GM21390 (cell line): ENCODE data around the gene HOXD9.

ENCODE experiments used
- ATAC-seq: cut with Tn5 transposase; IDR thresholded peaks from one replicate; pipeline ENCODE4 v1.9.1; 2021; ENCODE audit not compliant: unreplicated experiment

The HOXD9 gene

DNA sequence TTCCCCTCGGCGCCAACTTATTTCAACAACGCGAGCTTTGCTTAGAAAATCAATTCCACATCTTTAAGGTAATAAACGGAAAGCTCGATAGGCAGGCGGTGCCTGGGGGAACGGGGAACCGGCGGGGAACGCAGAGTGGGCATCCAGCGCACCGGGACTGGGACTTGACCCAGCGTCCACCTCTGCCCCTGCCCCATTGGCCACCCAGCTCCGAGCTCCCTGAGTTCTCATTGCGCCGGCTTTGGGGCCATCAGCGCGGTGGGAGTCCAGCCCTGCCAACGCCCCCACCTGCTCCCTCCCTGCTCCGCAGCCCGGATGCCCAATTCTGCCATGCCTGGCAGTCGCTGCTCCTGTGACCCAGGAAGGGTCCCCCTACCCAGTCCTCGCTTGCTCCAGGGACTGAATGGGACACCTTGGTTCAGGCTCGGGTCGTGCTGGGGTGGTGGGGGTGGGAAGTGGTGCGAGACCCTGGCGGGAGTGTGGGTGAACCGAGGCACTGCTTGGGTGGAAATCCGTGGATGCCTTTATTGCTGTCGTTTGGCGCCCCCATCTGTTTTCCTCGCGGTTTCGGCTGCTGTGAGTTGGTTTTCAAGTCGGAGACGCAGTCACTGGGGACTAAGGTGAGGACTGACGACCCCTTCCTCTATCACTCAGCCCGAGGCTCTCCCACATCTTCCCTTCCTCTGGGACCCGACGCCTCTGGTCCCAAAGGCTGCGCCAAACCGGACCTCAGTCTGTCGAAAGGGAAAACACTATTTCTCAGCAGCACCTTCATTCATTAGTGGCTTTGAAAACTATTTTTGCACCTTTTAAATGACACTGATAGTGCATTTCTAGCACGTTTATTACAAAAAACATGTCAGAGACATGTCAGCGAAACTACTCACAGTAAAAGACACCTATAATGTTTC lies 36.4 kb upstream of the HOXD9 start:
- ATAC-seq: no peak

DNA sequence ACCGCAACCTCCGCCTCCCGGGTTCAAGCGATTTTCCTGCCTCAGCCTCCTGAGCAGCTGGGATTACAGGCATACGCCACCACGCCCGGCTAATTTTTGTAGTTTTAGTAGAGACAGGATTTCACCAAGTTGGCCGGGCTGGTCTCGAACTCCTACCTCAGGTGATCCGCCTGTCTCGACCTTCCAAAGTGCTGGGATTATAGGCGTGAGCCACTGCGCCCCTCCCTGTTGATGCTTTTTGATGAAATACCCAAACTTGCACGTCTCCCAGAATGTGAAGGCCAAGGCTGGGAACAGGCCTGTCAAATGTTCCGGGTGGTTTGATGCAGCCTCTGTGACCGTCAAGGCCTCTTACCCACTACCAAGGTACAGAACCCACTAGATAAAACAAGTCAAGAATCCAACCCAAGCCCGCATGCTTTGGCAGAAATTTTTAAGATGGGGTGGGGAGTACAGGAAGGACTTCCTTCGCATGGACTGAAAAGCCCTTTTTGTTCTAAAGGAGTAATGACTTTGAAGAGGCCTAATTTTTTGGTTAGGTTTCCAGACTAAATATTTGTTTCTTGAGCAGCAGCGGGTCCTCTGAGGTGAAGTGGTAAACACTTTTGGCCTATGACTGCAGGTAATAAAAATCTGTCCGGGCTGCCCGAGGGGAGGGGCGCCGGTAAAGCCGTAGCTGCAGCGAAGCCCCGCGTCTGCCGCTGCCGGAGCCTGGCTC lies 35.0 kb upstream of the HOXD9 start:
- ATAC-seq: no peak

DNA sequence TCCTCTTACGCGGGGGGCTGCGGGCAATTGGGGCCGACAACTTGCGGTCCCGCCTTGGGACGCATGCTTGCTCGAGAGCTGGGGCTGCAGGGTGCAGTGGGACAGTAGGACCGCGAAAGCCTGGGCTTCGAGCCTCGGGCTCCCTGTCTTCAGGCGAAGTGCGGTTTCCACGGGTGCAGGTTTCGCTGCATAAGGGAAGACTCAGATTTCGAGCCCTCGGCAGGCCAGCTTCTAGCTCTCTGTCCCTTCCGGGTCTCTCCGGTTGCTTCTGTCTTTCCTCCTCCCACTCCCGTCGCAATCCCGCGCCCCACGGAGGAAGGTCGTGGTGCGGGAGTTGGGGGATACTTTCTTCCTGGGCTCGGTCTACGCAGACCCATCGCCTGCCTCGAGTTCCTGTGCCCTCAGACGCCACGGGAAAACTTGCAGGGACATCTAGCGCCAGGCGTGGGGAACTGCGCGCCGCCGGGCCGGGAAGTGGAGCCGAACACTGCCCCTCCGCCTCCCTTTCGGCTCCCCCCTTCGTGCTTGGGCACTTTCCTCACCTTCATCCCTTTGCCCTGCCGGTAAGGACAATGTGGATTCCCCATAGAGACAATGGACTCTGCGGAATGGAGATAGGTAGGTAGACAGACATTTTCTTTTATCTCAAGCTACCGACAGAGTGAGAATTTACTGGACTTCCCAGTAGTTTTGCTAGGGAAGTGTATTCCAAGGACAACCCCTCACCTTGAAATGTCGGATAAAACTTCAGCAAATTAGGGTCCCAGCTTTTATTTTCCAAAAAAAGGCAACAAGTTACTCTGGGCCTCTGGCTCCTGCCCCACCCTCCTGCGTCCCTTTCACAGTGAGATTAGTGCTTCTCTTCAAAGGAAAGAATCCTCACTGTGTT lies 34.2 kb upstream of the HOXD9 start:
- ATAC-seq: peak; percentile 65

DNA sequence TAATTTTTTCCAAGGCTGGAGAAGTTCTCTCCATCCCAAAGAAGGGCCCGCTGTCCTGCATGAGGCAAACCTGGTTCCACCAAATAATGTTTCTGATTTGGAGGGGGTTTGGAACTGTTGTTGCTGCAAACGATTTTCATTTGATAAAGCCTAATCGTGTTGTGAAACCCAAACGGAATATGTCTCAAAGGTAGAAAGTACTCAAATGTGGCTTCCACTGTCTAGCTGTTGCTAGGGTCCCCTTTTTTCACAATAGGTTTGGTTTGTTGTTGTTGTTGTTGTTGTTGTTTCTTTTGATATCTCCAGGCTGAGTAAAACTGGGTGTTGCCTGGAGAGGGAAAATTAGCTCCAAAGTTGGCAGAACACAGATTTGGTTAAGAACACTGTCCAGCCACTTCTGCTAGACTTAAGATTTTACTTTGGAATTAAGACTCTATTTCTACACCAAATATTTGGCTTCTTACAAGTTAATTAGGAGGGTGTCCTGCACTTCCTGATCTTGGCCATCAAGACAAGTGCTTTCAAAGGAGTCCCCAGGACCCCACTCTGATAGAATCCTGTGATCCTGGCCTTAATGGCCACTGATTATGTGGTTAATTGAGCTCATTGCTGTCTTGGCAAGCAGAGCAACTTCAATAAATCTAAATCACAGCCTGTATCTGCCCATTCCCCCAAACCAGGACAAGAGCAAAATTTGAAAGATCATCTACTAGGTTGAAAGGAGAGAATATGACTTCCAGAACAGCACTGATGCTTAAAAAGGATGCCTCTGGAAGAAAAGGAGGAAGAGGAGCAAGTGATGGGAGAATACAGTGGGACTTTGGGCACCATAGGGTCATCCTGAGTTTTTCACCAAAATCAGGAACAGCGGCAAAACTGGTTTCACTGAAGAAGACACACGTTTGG lies 33.3 kb upstream of the HOXD9 start:
- no peak for ATAC-seq

DNA sequence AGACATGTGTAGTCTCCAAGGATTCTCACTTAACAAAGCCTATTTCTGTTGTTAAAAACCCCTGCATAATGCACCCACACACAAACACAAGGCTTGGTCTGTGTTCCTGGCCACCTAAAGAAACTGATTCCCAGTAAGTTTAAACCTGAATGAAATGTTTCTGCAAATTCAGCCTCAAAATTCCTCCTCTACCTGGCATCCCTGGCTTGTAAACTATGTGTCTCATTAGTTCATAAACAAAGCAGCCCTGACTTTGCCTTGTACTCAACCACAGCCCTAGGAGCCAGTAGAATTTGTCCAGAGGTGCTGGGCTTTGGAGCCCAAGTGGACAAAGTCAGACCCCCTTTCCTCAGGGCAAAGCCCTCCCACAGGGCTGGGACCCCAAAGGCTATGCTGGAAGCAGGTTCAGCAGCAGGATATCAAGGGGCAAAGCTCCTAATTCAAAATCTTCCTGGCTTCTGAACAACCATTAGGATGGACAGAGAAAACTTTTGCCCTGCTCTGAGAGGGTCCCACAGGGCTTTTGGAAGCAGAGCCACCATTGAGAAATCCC lies 32.6 kb upstream of the HOXD9 start:
- ATAC-seq: no peak

DNA sequence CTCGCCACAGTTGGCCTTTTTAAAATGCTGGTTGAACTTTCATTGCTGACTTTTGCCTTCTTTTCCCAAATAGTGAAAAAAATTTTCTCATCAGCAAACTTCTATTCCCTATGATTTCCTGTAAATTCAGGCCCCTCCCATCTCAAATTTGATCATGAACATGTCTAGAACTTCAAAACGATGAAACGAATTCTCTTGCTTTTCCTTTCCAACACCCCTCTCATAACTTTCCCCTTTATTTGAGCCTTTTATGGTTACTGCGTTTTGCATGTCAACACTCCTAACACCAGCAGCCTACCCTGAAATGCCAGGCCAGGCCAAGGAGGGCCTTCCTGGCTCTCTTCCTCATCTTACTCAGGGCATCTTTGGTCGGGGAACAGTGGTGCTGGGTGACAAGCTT lies 31.7 kb upstream of the HOXD9 start:
- no peak for ATAC-seq

DNA sequence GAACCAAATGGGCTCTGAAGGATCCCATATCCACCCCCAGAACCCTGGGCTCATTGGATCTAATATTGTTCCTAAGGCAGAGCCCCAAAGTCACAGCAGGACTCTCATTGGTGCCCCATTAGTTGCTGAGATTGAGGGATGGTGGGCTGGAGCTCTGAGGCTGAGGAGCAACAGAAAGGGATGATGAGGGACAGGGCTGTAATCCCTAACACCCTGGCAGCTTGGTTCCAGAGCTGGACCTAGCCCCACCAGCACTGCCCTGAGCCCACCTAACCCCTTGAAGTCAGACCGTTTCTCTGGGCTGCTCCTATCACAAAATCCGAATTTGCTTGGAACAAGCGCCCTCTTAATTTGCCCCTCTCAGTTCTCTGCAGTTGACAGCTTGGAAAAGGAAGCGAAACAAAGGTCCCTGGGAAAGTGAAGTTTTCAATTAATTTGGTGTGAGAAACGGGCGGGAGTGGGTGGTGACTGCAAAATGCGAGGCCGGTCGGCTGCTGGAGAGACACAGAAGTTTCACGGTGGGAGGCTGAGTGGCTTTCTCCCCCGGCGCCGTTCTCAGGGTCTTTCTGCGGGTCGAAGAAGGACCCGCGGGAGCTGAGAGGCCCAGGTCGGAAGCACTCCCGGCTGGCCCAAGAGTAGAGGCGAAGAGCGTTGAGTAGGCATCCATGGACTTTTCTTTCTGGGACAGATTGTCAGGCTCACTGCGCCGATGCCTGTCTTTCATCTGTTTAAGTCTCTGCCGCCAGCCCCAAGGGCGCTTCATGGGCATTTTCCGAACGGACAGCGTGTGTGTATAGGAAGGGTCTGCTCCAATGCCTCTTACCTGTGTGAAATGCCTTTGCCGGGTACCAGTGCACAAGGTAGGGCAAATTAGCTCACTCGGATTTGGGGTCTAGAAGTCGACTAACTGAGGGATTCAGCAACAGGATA lies 30.9 kb upstream of the HOXD9 start:
- ATAC-seq: no peak

DNA sequence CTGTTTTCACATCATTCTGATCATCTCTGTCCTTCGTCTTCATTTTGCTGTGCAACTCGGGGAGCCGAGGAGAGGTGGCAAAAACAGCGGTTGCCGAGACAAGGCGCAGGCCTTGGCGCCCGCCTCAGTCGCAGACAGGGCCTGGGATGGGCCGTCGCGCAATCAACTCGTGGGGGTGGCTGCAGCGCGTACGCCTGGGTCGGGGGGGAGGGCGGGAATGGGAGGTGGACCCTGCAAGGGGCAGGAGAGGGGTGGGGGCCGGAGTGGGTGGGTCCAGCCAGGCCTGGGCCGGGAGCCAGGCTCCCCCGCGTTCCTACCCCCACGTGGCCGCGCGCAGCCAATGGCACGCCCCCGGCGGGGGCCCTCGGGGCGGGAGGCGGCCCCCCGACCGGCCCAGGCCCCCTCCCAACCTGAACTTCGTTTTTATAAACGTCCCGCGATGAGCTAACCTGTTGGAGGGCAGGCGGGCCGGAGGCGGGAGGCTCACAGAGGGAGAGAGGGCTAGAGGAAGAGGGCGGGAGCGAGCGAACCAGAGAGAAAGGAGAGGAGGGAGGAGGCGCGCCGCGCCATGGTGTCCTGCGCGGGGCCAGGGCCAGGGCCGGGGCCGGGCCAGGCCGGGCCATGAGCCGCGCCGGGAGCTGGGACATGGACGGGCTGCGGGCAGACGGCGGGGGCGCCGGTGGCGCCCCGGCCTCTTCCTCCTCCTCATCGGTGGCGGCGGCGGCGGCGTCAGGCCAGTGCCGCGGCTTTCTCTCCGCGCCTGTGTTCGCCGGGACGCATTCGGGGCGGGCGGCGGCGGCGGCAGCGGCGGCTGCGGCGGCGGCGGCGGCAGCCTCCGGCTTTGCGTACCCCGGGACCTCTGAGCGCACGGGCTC lies 30.0 kb upstream of the HOXD9 start, which contains the start of gene HOXD13:
Gene HOXD13, plus strand, starts transcription at position 452 of the 875 bp plus-strand sequence. Its CDS starts 170 bp downstream, at position 622.
- no peak for ATAC-seq

DNA sequence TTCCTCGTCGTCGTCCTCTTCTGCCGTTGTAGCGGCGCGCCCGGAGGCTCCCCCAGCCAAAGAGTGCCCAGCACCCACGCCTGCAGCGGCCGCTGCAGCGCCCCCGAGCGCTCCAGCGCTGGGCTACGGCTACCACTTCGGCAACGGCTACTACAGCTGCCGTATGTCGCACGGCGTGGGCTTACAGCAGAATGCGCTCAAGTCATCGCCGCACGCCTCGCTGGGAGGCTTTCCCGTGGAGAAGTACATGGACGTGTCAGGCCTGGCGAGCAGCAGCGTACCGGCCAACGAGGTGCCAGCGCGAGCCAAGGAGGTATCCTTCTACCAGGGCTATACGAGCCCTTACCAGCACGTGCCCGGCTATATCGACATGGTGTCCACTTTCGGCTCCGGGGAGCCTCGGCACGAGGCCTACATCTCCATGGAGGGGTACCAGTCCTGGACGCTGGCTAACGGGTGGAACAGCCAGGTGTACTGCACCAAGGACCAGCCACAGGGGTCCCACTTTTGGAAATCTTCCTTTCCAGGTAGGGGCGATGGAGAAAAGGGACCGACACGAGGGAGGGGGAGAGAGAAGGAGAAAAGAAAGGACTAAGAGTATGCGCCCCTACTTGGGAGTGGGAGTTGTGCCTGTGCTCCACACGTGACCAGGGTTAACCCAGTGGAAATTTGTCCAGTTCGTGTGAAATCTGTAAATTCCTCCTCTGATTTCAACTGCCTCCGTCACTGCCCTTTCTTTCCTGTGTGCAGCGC lies 29.2 kb upstream of the HOXD9 start:
- ATAC-seq: no peak

DNA sequence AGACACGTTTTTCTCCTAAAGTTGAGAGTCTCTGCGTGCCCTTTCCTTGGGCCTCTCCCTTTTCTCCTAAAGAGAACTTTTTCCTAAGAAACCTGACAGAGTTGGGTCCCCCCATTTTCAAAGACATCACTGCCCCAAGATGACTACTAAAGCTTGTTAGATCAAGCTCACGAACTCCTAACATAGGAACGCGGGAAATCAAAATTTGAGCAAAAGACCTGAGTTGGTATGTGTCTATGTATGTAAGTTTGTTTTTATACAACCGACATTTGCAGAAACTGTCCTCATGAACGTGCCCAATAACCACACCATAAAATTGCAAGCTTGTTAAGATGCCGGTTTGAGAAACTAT lies 28.6 kb upstream of the HOXD9 start:
- no peak for ATAC-seq

DNA sequence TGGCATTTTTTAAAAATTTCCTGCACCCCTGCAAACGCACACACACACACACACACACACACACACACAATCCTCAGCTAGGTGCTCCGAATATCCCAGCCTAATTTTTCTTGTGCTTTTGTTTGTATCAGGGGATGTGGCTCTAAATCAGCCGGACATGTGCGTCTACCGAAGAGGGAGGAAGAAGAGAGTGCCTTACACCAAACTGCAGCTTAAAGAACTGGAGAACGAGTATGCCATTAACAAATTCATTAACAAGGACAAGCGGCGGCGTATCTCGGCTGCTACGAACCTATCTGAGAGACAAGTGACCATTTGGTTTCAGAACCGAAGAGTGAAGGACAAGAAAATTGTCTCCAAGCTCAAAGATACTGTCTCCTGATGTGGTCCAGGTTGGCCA lies 28.2 kb upstream of the HOXD9 start:
- no peak for ATAC-seq

DNA sequence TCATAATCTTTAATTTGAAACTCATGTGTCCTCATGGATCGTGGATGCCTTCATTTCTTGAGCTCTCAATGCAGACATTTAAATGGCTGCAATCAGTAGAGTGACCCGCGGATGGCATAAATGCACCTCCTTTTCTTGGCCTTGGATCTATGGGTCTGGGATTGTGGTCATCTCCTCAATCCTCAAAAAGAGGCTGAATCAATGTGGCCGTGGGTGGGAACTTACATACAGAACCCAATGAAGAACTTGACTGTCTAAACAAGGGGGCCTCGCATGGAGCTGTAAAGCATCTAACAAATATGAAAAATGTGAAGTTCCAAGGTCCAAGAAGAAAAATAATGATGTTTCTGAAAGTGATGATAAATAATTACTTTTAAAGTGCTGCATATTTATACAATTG lies 27.1 kb upstream of the HOXD9 start:
- ATAC-seq: no peak

DNA sequence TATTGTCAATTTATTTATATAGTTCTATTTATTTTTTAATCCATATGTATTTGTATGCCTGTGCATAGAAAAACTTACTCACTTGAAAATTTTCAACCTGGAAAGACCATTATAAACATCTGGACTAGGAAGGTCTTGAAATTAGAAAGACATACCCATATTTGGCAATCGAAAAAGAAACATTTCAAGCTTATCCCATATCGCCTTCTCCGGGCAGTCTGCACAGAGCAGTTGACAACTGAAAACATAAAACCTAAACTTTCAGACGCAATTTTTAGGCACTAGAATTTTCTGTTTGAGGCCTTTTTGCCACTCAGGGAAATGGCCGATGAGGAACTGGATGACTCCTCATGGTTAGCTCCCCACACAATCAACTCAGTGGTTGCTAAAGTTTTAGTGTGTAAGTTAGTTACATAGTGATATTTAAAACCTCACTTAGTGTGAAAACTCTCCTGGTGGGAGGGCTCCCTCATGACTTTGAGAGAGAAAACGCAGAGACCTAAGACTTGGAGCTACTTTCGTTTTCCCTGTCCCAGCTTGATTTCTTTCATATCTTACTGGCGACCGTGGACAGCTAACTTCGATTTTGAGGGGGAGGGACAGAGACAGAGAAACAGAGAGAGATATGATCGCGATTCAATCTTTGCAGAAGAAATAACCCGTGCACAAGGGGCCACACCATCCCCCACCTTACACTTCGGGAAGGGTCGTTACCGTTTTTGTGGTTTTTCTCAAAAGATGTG lies 26.1 kb upstream of the HOXD9 start:
- no peak for ATAC-seq

DNA sequence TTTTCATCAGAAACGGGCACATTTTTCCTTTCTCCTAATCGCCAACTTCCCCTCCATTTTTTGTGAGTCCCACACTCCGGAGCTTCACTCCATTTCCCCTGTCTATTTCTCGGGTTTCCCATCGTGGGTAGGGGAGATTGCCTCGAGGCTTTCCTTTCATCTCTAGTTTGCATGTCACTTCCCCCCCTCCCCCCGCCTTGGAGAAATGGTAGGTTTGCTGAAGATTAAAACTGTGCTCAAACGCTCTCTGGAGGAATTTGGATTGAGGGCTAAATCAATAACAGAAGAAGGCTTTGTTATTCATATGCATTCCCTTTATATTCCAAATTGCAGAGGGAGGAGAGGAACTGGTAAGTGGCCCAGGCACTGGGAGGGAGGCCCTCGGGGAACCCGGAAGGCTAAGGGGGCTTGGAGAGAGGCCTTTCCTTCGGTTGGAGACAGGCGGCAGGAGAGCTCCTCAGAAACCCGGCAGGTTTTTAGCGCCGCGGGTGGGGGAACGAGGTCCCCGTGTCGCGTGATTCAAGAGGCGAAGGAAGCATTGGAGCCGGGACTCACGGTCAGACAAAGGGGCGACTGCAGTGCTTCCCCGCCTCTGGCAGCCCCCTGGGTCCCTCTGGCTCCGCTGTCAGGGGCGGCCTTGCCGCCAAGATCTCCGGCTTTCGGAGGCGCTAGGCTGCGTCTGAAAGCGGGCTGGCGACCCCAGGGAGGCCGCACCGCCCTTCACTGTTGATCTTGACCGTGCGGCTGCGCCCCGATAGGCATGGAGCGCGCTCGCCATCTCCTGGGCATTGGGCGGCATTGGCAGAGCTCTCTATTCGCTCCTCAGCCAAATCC lies 25.3 kb upstream of the HOXD9 start:
- peak; percentile 84 for ATAC-seq

DNA sequence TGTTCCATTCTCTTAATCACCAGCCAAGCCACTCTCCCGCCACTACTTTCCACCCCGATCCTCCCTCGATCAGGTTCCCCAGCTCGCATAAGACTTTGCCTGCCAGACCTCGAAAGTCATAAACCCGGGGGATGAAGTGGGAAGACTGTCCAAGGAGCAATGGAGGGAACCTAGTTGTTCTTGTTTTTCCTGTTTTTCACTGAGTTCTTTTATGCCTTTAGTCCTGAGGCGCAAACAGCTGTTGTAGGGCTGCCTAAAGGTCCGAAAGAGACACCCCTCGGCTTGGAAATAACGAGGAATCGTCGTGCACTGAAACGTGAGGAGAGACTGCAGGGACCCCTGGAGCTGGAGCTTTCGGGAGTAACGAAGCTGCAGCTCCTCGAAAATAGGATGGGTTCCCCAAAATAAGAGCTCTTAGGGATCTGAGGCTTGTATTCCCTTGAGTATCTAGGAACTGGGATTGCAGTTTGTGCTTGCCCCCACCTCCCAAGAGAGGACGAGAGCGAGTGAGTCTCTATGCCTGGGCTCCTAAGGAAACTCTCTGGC lies 24.6 kb upstream of the HOXD9 start:
- no peak for ATAC-seq
